HL-60 (cell line): Measurements from ENCODE around the gene TMEM263.

Experiments
- DNase-seq, 2 experiments: peaks; one replicate each; pipeline ENCODE4 v3.0.0-alpha.2; 2010 to 2020; ENCODE audit warnings: low read depth in 1 of 2, low spot score in 1 of 2
- H3K27ac ChIP-seq: fragments of 250-450 bp; sonication (Bioruptor Pico); replicated peaks from 2 replicates; pipeline ENCODE4 v1.5.1; 2020; ENCODE audit warnings: mild to moderate bottlenecking, moderate library complexity
- H3K27me3 ChIP-seq: fragments of 250-450 bp; sonication (Bioruptor Pico); 2 replicates; pipeline ENCODE4 v1.5.1; 2021; ENCODE audit warnings: mild to moderate bottlenecking, moderate library complexity; ENCODE audit not compliant: insufficient read depth, poor library complexity, severe bottlenecking
- H3K4me3 ChIP-seq: replicated peaks from 2 replicates; pipeline ENCODE4 v1.5.1; 2011; ENCODE audit warnings: mild to moderate bottlenecking, control low read depth, low read length; ENCODE audit not compliant: insufficient read depth
- GABPA ChIP-seq: IDR thresholded peaks from 2 replicates; pipeline ENCODE4 v1.6.1; 2012; ENCODE audit warnings: low read depth
- POLR2AphosphoS5 ChIP-seq: IDR thresholded peaks from 2 replicates; pipeline ENCODE4 v1.6.1; 2012; ENCODE audit warnings: low read depth
- SPI1 ChIP-seq: IDR thresholded peaks from 2 replicates; pipeline ENCODE4 v1.6.1; 2012; ENCODE audit warnings: low read depth, mild to moderate bottlenecking, borderline replicate concordance
- TF ChIP-seq, protein P1 (sequence below): IDR thresholded peaks from 2 replicates; pipeline ENCODE4 v1.6.1; 2012; ENCODE audit warnings: low read depth; ENCODE audit not compliant: insufficient replicate concordance
- TF ChIP-seq, protein P2 (sequence below): IDR thresholded peaks from one replicate; pipeline ENCODE4 v1.5.1; 2011; ENCODE audit warnings: low read length, control low read depth, inconsistent platforms; ENCODE audit not compliant: insufficient read depth

The TMEM263 gene

DNA sequence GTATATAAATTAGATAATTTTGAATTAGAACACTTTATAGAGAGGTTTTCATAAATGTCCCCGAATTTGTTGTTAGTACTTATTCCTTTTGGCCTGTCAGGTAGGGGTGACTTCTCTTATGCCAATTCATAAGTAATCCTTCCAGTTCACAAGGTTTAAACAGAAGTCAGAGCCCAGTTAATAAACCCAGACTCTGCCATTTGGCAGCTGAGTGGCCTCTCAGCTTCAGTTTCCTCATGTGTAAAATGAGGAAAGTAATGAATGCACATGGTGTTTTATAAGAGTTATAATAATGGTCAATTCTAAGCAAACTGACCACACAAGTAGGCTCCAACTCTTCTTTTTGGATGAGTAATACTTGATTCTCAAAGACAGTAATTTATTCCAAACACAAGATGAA lies 21.0 kb downstream of the TMEM263 start:
- no peak for DNase-seq
- Histone ChIP-seq H3K27me3 (peaks cover 5% of the 10 kb centered on the region), H3K27ac (no peak overlapping the region), H3K4me3 (no peak overlapping the region)
- TF ChIP-seq GABPA = no peak

DNA sequence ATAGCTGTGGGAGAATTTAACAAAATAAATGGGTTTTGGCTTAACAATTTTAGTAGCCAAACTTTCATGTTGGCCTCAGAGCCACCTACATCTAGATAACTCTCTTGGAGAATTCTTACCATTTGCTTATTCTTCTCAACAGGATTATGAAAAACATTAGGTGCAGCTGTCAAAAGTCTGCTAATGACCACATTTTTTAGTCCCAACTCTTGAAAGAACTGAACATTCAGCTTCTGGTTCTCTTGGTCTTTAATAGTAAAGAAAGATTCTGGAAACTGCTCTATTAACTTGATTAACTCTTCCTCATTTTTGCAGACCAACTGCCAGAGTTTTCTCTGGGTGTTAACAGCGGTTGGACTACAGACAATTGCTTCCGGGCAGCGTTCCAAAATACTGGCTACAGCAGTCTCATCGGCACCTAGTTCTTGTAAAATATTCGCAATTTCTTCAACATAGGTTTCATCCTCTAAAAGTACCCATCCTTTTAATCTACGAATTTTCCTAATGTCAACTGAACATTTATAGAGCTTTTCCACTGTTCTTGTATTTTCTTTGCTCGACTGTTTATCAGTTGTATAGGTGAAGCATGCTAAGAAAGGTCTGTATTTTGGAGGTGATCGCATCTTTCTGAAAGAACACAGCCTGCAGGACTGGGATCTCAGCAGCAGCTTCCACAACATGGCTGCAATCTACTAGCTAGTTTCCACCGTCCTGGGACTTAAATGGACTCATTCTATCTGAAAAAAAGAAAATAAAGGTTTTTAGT lies 22.5 kb downstream of the TMEM263 start:
- H3K4me3 ChIP-seq = no peak overlapping the region
- no peak for TF ChIP-seq SPI1
- TF ChIP-seq, protein P1, sequence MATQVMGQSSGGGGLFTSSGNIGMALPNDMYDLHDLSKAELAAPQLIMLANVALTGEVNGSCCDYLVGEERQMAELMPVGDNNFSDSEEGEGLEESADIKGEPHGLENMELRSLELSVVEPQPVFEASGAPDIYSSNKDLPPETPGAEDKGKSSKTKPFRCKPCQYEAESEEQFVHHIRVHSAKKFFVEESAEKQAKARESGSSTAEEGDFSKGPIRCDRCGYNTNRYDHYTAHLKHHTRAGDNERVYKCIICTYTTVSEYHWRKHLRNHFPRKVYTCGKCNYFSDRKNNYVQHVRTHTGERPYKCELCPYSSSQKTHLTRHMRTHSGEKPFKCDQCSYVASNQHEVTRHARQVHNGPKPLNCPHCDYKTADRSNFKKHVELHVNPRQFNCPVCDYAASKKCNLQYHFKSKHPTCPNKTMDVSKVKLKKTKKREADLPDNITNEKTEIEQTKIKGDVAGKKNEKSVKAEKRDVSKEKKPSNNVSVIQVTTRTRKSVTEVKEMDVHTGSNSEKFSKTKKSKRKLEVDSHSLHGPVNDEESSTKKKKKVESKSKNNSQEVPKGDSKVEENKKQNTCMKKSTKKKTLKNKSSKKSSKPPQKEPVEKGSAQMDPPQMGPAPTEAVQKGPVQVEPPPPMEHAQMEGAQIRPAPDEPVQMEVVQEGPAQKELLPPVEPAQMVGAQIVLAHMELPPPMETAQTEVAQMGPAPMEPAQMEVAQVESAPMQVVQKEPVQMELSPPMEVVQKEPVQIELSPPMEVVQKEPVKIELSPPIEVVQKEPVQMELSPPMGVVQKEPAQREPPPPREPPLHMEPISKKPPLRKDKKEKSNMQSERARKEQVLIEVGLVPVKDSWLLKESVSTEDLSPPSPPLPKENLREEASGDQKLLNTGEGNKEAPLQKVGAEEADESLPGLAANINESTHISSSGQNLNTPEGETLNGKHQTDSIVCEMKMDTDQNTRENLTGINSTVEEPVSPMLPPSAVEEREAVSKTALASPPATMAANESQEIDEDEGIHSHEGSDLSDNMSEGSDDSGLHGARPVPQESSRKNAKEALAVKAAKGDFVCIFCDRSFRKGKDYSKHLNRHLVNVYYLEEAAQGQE = no peak
- no peak for TF ChIP-seq POLR2AphosphoS5
- TF ChIP-seq, protein P2, sequence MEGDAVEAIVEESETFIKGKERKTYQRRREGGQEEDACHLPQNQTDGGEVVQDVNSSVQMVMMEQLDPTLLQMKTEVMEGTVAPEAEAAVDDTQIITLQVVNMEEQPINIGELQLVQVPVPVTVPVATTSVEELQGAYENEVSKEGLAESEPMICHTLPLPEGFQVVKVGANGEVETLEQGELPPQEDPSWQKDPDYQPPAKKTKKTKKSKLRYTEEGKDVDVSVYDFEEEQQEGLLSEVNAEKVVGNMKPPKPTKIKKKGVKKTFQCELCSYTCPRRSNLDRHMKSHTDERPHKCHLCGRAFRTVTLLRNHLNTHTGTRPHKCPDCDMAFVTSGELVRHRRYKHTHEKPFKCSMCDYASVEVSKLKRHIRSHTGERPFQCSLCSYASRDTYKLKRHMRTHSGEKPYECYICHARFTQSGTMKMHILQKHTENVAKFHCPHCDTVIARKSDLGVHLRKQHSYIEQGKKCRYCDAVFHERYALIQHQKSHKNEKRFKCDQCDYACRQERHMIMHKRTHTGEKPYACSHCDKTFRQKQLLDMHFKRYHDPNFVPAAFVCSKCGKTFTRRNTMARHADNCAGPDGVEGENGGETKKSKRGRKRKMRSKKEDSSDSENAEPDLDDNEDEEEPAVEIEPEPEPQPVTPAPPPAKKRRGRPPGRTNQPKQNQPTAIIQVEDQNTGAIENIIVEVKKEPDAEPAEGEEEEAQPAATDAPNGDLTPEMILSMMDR = no peak
- TF ChIP-seq GABPA = no peak
- H3K27ac ChIP-seq = no peak overlapping the region
- H3K27me3 ChIP-seq = peaks cover 5% of the 10 kb centered on the region
- DNase-seq = no peak

DNA sequence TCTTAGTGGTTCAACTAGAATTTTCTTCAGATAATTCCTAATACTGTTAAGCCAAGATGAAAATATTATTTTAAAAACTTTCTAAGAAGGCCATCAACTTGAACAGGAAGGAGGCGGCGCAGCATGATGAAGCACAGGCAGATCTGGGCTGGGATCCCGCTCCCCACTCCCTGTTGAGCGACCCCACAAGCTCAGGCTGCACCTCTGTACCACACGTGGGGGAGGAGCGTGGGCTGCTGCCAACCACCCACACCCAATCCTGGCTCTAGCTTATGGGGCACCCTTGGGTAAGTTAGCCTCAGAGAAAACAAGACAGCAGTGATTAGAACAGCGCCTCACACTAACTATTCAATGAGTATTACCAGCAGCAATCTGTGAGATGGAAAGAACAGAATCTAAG lies 25.2 kb downstream of the TMEM263 start:
- no peak overlapping the region for H3K4me3 ChIP-seq
- TF ChIP-seq GABPA (no peak), POLR2AphosphoS5 (no peak), SPI1 (no peak)
- TF ChIP-seq, protein P2 = no peak
- TF ChIP-seq, protein P1 = no peak
- no peak for DNase-seq
- H3K27me3 ChIP-seq = peaks cover 2% of the 10 kb centered on the region
- H3K27ac ChIP-seq = no peak overlapping the region

DNA sequence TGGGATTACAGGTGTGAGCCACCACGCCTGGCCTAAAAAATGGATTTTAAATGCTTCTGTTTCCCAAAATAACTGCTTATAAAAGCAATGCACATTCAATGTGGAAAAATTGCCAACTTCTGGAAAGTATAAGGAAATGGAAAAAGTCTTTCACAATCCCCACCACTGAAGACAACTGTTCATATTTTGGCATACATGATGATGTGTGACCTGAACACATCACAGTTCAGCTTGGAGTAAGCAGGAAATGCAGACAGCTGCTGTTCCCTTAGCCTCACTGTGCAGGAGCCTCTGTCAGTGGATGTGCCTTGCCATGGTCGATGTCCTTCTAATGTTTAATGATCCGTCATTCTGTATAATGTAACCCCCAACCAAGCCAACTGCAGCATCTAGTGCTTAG lies 26.1 kb downstream of the TMEM263 start:
- peaks cover 3% of the 10 kb centered on the region for H3K27me3 ChIP-seq
- H3K27ac ChIP-seq = no peak overlapping the region
- no peak overlapping the region for H3K4me3 ChIP-seq
- TF ChIP-seq POLR2AphosphoS5 (no peak), GABPA (no peak), SPI1 (no peak)
- TF ChIP-seq, protein P2 = no peak
- TF ChIP-seq, protein P1 = no peak
- no peak for DNase-seq
